Anterior cingulate cortex (tissue), 58 donors: ENCODE results near the gene BLOC1S4.
"Not testable (repeated sequence)": the region's sequence is repeated elsewhere in the genome, so short reads cannot be mapped to it uniquely, and the experiment has no call there.

ENCODE experiments used
- DNase-seq, 58 donors: peaks; one replicate each; lab custom pipeline; 2025; lab: John Stamatoyannopoulos, UW

BLOC1S4 gene

DNA sequence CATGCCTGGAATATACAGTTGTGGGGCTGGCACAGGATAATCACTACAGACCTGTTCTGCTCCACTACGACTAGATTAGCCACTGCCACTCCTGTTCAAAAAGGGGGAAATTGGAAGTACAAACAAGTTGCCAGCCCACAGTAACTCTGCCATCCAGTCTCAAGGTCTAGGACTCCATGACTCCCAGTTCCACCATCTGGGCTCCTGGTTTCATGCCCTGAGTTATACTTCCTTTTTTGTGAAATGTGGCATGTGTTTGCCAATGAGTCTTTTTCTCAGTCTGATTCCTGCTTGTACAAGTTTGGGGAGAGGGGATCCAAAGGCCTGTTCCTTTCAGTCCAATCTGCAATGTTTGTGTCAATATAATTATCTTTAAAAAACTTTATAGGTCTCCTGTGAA is 1.0 kb upstream of the BLOC1S4 start:
- DNase-seq, result no peak

DNA sequence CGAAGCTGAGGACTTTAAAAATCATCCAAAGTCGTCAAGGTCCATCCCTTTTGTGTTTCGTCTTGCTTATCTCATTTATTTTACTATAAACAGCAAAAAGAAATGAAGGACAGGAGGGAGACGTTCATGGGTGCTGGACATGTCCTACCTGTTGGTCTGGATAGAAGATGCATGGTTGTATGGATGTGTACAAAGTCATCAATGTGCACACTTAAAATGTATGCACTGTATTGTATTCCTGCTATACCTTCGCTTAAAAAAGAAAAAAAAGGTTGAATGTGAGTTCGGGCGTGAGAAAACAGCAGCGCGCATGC is 313 bp upstream of the BLOC1S4 start:
- DNase-seq, result no peak

DNA sequence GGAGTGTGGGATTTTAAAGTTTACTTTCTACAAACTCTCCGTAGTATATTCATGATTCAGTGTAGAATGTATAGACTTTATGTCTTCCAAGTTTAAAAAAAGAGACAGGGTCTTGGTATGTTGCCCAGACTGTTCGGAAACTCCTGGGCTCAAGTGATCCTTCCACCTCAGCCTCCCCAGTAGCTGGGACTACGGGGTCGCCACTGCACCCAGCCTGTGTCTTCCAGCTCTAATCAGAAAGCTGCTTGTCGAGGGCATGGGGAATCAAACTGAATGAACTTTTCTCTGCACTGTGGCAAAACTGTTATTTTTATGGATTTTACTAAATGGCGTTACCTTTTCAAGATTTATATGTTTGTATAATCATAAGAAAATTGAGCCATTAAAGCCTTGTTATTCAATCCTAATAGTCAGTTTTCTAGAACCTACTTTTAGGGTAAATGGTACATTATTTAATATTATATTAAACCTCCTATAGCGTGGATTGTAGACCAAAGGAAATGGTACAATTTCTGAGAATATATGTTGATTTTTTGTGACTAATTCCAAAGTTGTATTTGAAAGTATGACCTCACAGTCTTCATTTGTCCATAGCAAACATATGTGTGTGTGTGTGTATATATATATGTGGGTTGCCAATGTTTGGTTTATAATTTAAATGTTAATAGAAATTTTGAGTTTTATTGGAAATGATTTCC is 1.1 kb downstream of the BLOC1S4 start:
- no peak for DNase-seq

DNA sequence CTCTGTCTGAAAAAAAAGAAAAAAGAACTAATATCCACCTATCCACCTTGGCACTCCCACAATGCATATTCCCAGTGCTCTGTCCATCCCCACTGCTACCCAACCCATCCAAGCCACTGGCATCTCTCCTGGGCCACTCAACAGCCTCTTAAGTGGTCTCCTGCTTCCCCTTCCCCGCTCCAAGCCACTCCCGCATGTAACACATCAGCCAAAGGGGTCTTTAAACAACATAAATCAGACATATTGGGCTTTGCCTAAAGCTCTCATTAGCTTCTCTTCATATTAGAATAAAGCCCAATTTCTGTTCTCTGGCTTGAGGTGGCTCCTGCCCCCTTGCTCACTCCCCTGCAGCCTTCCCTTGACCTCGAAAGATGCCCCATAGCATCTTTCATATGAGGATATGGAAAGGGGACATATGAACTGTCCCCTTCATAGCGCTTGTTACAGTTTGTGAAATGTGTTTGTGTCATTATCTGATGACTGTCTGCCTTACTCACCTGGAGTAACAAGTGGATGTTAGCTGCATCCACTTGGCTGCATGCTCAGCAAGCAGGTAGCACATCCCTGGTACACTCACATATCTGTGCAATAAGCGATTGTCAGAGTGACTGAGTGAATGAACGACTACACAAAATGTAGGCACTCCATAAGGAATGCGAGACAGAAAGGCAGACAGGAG is 3.1 kb downstream of the BLOC1S4 start:
- DNase-seq, result no peak

DNA sequence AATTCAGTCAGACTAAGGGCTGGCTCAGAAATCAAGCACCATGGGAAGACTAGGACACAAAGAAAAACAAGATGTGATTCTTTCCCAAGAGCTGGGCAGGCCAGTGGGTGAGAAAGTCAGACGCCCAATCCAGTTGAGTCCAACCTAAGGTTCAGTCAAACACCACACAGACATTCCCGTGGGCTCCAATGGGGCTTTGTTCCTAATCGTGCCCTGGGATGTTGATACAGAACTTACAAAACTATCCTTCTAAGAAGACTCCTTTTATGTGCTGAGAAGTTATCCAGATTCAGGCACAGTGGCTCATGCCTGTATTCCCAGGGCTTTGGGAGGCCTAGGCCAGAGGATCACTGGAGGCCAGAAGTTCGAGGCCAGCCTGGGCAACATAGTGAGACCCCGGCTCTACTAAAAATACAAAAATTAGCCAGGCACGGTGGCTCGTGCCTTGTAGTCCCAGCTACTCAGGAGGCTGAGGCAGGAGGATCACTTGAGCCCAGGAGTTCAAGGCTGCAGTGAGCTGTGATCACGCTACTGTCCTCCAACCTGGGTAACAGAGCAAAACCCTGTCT is 3.7 kb downstream of the BLOC1S4 start:
- no peak for DNase-seq

DNA sequence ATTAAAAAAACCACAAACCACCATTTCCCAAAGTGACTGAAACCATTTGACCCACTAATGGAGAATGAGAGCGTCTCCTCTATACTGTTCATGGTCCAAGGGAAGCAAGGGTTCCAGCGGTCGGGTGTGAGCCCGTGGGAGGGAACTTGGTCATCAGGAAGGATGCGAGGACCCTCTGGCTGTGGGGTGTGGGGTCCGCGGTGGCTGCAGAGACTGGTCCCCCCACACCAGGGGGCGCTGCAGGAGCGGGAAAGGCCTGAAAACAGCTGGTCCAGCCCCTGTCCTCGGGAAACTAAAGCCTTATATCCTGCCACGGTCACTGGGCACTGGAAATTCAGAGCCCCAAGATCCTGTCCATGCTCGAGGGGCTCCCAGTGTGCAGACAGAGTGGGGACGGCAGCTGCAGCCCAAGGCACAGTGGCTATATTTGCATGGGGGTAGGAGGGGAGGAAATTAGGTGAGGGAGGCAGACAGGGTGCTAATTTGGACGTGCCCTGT is 4.3 kb downstream of the BLOC1S4 start:
- peak in 56 of 58 donors; percentile 11 to 89 (median 72) for DNase-seq

DNA sequence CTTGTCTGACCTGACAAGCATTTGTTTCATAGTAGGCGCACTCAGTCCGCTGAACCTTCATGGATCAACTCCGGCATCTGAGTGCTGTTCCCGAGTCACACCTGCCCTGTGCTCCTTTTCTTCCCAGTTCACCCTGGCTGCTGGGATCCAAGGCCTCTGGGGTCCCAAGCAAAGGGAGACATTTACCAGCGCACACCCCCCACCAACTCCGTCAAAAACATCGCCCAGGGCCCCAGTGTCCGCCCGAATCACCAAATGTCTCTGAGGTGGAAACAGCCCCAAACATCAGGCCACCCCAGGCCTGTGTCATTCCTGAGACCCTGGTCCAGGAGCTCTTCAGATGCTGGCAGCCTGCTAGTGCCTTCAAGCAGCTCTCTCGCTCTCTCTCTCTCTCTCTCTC is 5.1 kb downstream of the BLOC1S4 start:
- DNase-seq, result no peak

DNA sequence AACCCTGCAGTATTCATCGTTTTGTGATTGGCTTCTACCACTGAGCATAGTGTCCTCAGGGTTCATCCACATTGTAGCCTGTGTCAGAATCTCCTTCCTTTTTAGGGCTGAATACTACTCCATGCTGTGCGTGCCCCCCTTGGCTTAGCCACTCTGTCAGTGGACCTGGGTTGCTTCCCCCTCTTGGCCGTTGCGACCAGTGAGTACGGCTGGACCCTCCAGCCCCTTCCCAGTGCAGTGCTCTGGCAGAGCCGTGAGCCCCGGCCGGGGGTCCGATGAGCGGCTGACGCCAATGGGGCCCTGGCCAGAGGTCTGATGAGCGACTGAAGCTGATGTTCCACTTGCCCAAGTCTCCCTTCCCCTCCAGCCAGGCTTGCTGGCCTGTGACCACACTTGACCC is 6.9 kb downstream of the BLOC1S4 start:
- no peak for DNase-seq

DNA sequence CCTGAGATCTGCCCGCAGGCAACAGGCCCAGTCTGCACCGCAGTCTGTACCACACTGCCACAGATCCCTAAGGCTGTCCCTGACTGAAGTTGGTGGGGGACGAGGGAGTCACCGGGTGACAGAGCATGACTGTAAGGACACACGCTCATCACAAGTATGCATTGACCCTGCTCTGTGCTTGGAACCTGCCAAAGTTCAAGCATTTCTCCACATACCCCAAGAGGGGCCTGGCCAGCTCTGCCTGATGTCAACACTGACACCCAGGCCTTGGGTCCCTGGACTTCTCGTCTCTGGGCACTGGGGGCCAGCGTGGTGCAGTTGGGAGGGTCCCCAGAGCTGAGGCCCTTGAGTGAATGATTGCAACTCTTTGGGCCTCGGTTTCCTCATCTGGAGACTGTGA is 7.9 kb downstream of the BLOC1S4 start:
- no peak for DNase-seq

DNA sequence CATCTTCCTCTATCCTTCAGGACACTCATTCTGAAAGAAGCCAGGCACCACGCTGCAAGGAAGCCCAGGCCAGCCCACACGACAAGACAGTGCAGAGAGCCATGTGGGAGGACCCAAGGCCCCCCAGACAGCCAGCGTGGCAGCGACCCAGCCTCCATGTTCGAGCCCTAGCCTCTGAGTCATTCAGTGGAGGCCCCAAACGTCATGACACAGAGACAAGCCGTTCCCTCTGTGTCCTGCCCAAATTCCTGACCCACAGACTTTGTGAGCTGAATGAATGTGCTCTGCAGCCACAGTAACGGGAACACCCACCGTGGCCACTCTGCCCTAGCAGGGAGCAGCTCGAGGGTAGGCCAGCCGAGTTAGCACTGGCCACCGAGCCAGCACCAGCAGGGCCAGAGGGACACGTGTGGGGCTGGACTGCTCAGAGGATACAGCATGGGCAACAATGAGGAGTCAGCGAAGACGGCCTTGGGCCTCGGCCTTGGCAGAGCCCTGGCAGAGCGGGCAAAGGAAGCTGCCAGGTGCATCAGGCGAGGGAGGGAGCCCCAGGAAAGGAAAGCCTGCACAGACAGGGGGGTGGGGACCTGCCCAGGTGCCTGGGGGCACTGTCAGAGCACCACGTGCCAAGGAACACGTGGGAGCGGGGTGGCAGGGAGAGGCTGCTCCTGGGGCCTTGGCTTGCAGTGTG is 8.6 kb downstream of the BLOC1S4 start:
- peak in 10 of 58 donors; percentile 13 to 59 (median 36) for DNase-seq

DNA sequence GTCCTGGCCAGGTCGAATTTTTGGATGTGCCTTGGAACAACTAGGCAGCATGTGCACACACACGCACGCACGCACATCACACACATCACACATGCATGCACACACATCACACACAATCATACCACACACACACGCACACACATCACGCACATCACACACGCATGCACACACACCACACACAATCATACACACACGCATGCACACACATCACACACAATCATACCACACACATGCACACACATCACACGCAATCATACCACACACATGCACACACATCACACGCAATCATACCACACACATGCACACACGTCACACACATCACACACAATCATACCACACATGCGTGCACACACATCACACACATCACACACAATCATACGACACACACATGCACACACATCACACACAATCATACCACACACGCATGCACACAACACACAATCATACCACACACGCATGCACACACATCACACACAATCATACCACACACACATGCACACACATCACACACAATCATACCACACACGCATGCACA is 9.5 kb downstream of the BLOC1S4 start:
- DNase-seq, result not testable (repeated sequence)

DNA sequence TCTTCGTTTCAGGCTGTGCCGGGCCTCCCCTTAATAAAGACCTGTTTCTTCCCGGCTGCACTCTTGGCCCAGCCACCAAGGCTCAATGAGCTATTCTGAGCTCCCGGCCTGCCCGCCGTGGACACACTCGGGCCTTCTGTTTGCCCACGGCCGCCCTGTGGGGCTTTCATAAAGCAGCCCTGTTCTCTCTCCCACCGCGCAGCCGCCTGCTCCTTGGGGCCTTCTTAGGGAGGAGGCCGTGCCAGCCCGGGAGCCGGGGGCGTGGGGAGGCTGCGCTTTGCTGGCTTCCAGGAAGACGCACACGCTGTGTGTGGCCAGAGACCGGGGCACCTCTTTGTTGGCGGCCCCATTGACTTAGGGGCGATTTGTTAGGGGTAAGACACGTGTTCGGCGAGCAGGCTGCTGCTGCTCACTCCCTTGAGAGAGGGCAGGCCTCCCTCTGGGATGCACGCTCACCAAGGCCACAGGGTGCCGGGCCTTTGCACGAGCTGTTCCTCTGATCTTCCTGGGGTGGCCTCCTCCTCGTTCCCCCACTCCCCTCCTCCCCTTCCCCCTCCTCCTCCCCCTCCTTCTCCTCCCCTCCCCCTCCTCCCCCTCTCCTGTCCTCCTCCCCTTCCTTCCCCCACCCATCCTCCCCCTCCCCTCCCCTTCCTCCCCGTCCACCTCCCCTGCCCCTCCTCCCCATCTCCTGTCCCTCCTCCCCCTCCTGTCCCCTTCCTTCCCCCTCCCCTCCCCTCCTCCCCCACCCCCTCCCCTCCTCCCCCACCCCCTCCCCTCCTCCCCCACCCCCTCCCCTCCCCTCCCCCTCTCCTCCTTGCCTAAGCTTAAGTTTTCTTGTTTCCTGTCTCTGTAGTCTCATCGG is 11.3 kb downstream of the BLOC1S4 start:
- peak in 55 of 58 donors; percentile 44 to 94 (median 84) for DNase-seq

DNA sequence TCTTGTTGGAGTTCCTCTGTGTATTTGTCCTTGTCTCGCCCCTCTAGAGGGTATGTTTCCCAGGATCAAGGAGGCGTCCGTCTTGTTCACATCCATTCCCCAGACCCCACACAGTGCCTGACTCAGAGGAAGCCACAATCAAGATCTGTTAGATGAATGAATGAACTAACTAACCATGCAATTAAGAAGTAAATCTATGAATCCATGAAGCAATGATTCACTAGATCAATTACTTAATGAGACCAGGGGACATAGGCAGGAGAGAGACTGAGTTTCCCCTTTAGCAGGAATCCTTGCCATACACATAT is 11.9 kb downstream of the BLOC1S4 start:
- DNase-seq, result no peak

DNA sequence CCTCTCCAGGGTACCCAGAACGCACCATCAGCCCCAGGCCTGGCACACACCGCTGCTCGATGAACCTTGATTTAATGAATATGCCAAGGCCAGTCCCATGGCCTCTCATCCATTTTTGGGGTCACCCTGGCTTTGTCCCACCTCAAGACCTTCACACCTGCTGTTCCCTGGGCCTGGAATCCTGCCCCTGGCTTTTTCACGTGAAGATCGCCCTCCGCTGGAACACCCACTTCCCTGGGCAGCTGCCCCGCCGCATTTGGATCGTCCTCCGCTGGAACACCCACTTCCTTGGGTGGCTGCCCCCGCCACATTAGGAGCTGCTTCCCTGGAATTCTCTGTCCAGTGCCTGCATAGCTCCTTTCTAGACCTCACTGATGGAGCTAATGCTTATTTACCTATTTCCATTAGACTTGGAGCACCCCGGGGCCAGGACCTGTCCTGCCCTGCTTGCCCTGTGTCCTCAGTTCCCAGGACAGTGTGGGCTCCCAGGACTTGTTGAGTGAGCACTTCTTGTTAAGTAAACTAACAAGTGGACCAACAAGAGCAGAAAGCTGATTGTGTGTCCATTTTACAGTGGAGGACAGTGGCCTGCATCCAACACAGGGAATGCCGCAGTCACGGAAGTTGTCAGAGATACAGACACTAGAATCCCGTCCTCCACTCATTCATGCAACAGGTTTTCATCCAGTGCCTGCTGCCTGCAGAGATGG is 12.5 kb downstream of the BLOC1S4 start:
- no peak for DNase-seq

DNA sequence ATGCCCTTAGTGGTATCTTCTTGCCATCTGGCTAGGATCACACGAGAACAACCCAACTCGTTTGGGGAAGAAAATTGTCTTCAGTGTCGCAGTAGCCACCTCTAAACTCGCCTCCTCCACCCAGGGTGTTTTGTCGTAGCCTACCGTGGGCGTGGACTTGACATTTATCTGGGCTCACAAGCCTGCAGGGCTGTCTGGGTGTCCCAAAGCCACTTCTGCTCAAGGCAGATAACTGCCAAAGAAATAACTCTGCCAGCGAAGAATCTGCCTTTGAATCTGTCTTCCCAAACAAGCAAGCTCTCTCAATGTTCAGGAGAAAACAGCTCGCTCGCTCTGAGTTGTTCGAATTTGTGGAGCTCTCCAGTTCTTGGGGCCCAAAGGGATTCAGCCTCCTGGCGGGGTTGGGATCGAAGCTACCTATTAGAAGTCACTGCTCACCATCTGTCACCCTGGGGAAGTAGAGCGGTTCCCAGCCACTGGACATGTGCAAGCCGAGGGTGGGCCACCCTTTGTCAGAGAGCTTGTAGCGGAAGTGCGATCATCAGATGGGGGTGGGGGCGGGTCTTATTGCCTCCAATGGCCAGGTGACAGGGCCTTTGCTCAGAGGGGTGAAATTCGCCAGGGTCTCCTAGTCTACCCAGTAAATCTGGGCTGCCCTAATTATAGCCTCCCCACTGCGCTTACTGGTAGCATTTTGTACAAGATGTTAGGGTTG is 14.8 kb downstream of the BLOC1S4 start:
- peak in 4 of 58 donors; percentile 10 to 34 (median 18) for DNase-seq

DNA sequence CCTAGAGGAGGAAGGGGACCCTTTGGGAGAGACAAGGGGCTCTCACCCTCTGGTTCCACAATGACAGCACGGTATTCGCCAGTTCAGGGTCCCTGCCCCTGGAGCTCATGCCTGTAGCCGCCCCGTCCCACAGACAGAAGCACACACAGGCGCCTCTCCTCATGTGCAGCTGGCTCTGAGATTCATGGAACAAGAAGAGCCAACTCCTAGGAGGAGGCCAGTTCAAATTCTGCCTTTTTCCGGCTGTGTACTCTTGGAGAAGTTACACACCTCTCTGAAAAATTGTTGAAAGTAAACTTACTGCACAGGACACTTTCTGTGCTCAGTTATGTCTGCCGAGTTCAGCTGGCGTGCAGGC is 15.3 kb downstream of the BLOC1S4 start:
- no peak for DNase-seq

DNA sequence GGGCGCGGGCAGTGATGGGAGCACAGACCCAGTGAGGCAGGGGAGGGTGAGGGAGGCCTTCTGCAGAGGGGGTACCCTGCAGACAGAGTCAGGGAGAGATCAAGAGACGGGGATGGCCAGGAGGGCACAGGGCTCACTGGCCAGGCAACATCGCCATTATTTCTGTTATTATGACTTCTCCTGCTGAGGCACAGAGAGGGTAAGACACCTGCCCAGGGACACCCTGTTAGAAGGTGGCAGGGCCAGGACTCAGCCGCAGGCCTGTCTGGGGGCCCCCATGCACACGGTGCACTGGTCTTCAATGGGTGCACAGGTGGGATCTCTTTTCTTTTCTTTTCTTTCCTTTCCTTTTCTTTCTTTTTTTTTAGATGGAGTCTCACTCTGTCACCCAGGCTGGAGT is 15.8 kb downstream of the BLOC1S4 start:
- no peak for DNase-seq

DNA sequence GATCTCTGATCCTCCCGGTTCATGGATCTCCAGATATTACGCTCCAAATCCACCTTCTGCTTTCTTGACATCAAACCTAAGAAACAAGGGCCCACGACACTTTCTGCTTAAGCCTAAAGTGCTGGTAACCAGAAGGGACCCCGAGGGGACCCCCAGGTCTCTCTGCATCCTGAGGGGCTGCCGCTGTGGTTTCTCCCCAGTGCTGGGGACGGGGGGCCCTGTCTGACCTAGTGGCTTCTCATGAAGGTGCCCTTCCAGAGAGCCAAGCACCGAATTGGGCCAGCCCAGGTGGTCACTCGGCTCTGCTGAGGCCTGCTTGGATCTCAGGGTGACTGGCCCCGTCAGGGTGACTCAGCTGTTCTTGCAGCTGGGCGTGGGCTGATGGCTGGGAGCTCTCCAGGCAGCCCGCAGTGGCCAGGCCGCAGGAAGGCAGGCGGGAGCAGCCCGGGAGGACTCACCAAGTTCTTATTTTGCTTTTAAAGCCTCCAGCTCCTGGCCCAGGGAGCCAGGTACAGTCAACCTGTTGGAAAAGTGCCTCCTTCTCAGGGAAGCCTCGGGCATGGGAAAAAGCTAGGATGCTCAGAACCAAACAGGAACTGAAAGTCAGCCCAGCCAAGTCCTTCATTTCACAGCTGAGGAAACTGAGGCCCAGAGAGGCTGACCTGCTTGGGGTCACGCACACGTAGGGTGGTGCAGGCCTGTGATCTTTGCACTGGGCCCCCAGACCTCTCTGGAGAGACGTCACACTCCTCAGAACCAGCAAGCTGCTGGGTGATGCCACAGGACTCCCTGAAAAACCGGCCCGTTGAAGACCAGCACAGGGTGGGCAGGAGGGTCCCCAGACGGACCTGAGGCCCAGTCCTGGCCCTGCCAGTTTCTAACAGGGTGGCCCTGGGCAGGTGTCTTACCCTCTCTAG is 16.7 kb downstream of the BLOC1S4 start:
- peak in 38 of 58 donors; percentile 12 to 82 (median 52) for DNase-seq
